ENCODE results near the gene CHRNA1.

DNA sequence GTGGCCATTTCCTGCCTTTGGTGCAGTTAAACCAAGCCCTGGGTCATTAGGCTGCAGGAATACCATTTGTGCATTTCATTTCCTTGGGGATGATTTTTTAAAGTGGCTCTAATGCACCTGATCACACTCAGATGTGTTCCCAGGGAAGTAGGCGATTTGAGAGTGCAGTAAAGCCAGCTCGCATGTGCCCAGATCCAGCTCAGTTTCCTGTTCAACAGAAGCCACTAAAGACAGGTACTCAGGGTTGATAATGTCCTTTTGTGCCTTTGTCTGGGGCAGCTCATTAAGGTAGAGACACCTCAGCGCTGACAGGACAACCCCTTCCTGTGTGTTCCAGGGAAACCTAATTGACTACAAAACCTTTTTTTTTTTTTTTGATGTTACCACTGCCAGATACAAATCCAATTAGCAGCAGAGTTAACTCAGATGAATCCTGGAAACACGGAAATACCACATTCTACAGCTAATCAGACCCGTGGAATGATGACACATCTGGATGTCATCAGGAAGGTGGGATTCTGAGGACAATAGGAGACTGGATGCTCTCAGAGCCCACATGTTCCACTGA is 15.2 kb upstream of the CHRNA1 start:
- TF ChIP-seq CTCF (IDR thresholded peaks at IDR 0.05; ENCODE audit: insufficient read depth, low read depth, low read length) = no peak
- TF ChIP-seq EZH2 (IDR thresholded peaks at IDR 0.05; ENCODE audit: insufficient read depth, low read length) = no peak
